ENCODE measurements around the gene CA11. TPM values are rescaled to one million over a fixed set of nuclear protein-coding genes. Genes with fewer than 3 reads are reported as not detected.

CA11 gene
- total and polyA plus RNA-seq, 9 of the 15 experiments (the other 6 are each of a cell fraction or from before 2014, with no cell fraction given) = 2.9 to 19.9 (median 8.3) TPM

GRCh38 chr19:48646001-48646721 is at the start of gene CA11 (continued):
- peak; percentile 68; the same call in 1 of the 2 replicates for TF ChIP-seq ZBTB40 (IDR thresholded peaks at IDR 0.05)
- TF ChIP-seq ZBTB40 (CRISPR knock-in tag; IDR thresholded peaks at IDR 0.05) = no peak
- TF ChIP-seq NFIC (IDR thresholded peaks at IDR 0.05) = peak; percentile 31; the same call in 1 of the 2 replicates
- peak; percentile 55; the same call in 1 of the 2 replicates for TF ChIP-seq OTX1 (CRISPR knock-in tag; IDR thresholded peaks at IDR 0.05)
- TF ChIP-seq CBFA2T2 (conservative IDR thresholded peaks at IDR 0.05) = 0 out of 2 replicates have a peak, but pooled peaks have one; percentile 2
- TF ChIP-seq HOMEZ (CRISPR knock-in tag; IDR thresholded peaks at IDR 0.05) = no peak
- TF ChIP-seq, protein P1, sequence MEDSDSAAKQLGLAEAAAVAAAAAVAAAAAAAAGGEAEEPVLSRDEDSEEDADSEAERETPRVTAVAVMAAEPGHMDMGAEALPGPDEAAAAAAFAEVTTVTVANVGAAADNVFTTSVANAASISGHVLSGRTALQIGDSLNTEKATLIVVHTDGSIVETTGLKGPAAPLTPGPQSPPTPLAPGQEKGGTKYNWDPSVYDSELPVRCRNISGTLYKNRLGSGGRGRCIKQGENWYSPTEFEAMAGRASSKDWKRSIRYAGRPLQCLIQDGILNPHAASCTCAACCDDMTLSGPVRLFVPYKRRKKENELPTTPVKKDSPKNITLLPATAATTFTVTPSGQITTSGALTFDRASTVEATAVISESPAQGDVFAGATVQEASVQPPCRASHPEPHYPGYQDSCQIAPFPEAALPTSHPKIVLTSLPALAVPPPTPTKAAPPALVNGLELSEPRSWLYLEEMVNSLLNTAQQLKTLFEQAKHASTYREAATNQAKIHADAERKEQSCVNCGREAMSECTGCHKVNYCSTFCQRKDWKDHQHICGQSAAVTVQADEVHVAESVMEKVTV (CRISPR knock-in tag; IDR thresholded peaks at IDR 0.05) = peak; percentile 91; the same call in 1 of the 2 replicates
- peak; percentile 35; the same call in 1 of the 2 replicates for TF ChIP-seq NCOA1 (IDR thresholded peaks at IDR 0.05; ENCODE audit: low read depth)
- TF ChIP-seq ZC3H8 (IDR thresholded peaks at IDR 0.05) = 0 out of 2 replicates have a peak, but pooled peaks have one; percentile 71
- TF ChIP-seq RNF2 (IDR thresholded peaks at IDR 0.05) = peak; percentile 41; the same call in 1 of the 2 replicates
- TF ChIP-seq, protein P2, sequence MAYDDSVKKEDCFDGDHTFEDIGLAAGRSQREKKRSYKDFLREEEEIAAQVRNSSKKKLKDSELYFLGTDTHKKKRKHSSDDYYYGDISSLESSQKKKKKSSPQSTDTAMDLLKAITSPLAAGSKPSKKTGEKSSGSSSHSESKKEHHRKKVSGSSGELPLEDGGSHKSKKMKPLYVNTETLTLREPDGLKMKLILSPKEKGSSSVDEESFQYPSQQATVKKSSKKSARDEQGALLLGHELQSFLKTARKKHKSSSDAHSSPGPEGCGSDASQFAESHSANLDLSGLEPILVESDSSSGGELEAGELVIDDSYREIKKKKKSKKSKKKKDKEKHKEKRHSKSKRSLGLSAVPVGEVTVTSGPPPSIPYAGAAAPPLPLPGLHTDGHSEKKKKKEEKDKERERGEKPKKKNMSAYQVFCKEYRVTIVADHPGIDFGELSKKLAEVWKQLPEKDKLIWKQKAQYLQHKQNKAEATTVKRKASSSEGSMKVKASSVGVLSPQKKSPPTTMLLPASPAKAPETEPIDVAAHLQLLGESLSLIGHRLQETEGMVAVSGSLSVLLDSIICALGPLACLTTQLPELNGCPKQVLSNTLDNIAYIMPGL (CRISPR knock-in tag; IDR thresholded peaks at IDR 0.05) = peak; percentile 52; the same call in 1 of the 2 replicates
- TF ChIP-seq ZNF280B (CRISPR knock-in tag; IDR thresholded peaks at IDR 0.05) = no peak

Measured in K562 (cell line).